Activated naive CD8-positive, alpha-beta T cell (primary cell): ENCODE measurements around the gene NAXE.
"Not testable (repeated sequence)": the region's sequence is repeated elsewhere in the genome, so short reads cannot be mapped to it uniquely, and the experiment has no call there.

Source experiments
- H3K27ac Mint-ChIP-seq: one replicate; pipeline ENCODE4 v1.8.0; 2021; ENCODE audit warnings: mixed read lengths
- H3K27me3 Mint-ChIP-seq: one replicate; pipeline ENCODE4 v1.8.0; 2021; ENCODE audit warnings: mixed read lengths
- H3K36me3 Mint-ChIP-seq: one replicate; pipeline ENCODE4 v1.8.0; 2021; ENCODE audit warnings: mixed read lengths
- H3K4me1 Mint-ChIP-seq: one replicate; pipeline ENCODE4 v1.8.0; 2021; ENCODE audit warnings: low read depth, mixed read lengths
- H3K4me3 Mint-ChIP-seq: one replicate; pipeline ENCODE4 v1.8.0; 2021; ENCODE audit warnings: mild to moderate bottlenecking, mixed read lengths
- H3K9me3 Mint-ChIP-seq: one replicate; pipeline ENCODE4 v1.8.0; 2021; ENCODE audit warnings: low read depth, mixed read lengths

NAXE gene

GRCh38 chr1:156615946-156616345 lies 24.4 kb downstream of the NAXE start:
- Mint-ChIP-seq H3K9me3 (no peaks in the 10 kb centered on the region), H3K4me1 (no peaks in the 10 kb centered on the region), H3K27me3 (peaks cover 22% of the 10 kb centered on the region), H3K4me3 (no peak overlapping the region), H3K27ac (no peak overlapping the region), H3K36me3 (no peaks in the 10 kb centered on the region)

- Mint-ChIP-seq H3K27me3 (peaks cover 23% of the 10 kb centered on the region), H3K9me3 (no peaks in the 10 kb centered on the region), H3K4me1 (no peaks in the 10 kb centered on the region), H3K4me3 (no peak overlapping the region), H3K27ac (no peak overlapping the region), H3K36me3 (no peaks in the 10 kb centered on the region)
Measured at GRCh38 chr1:156616463-156616862, 24.9 kb downstream of the NAXE start.

GRCh38 chr1:156618853-156619581 lies 27.4 kb downstream of the NAXE start, which contains the start of gene HAPLN2:
Gene HAPLN2 (plus strand): TSS chr1:156619415. CDS start chr1:156623491, 4,076 bp downstream.
- Mint-ChIP-seq H3K36me3 (no peaks in the 10 kb centered on the region), H3K9me3 (no peaks in the 10 kb centered on the region), H3K4me1 (no peaks in the 10 kb centered on the region), H3K27ac (no peak within 1 kb of the TSS), H3K4me3 (no peak within 1 kb of the TSS), H3K27me3 (peaks cover 31% of the 10 kb centered on the region)

- Mint-ChIP-seq H3K9me3 (no peaks in the 10 kb centered on the region), H3K4me1 (peaks cover 2% of the 10 kb centered on the region), H3K27ac (no peak overlapping the region), H3K36me3 (no peaks in the 10 kb centered on the region), H3K4me3 (no peak overlapping the region), H3K27me3 (peaks cover 31% of the 10 kb centered on the region)
Measured at GRCh38 chr1:156619582-156619955, 28.0 kb downstream of the NAXE start.

- no peaks in the 10 kb centered on the region for H3K36me3 Mint-ChIP-seq
- no peaks in the 10 kb centered on the region for H3K9me3 Mint-ChIP-seq
- peaks cover 39% of the 10 kb centered on the region for H3K27me3 Mint-ChIP-seq
- H3K27ac Mint-ChIP-seq, result no peak overlapping the region
- peak overlapping the region; percentile 30 for H3K4me3 Mint-ChIP-seq
- H3K4me1 Mint-ChIP-seq, result peaks cover 9% of the 10 kb centered on the region
Measured at GRCh38 chr1:156622581-156623297, 31.2 kb downstream of the NAXE start.

- Mint-ChIP-seq H3K27ac (no peak overlapping the region), H3K4me3 (peak overlapping the region; percentile 57), H3K36me3 (no peaks in the 10 kb centered on the region), H3K27me3 (peaks cover 37% of the 10 kb centered on the region), H3K4me1 (peaks cover 9% of the 10 kb centered on the region), H3K9me3 (no peaks in the 10 kb centered on the region)
Measured at GRCh38 chr1:156623946-156624813, 32.6 kb downstream of the NAXE start.

- H3K4me3 Mint-ChIP-seq, result peak overlapping the region; percentile 42
- no peaks in the 10 kb centered on the region for H3K9me3 Mint-ChIP-seq
- no peaks in the 10 kb centered on the region for H3K36me3 Mint-ChIP-seq
- H3K4me1 Mint-ChIP-seq, result peaks cover 9% of the 10 kb centered on the region
- H3K27ac Mint-ChIP-seq, result no peak overlapping the region
- peaks cover 35% of the 10 kb centered on the region for H3K27me3 Mint-ChIP-seq
Measured at GRCh38 chr1:156624814-156625435, 33.3 kb downstream of the NAXE start.

- peaks cover 34% of the 10 kb centered on the region for H3K27me3 Mint-ChIP-seq
- H3K4me3 Mint-ChIP-seq, result peak overlapping the region; percentile 90
- peaks cover 9% of the 10 kb centered on the region for H3K4me1 Mint-ChIP-seq
- H3K9me3 Mint-ChIP-seq, result no peaks in the 10 kb centered on the region
- H3K36me3 Mint-ChIP-seq, result no peaks in the 10 kb centered on the region
- H3K27ac Mint-ChIP-seq, result no peak overlapping the region
Measured at GRCh38 chr1:156625436-156626078, 34.0 kb downstream of the NAXE start.

GRCh38 chr1:156626079-156626438 lies 34.5 kb downstream of the NAXE start:
- peaks cover 36% of the 10 kb centered on the region for H3K27me3 Mint-ChIP-seq
- H3K4me1 Mint-ChIP-seq, result peaks cover 9% of the 10 kb centered on the region
- H3K9me3 Mint-ChIP-seq, result no peaks in the 10 kb centered on the region
- H3K36me3 Mint-ChIP-seq, result no peaks in the 10 kb centered on the region
- peak overlapping the region; percentile 90 for H3K4me3 Mint-ChIP-seq
- no peak overlapping the region for H3K27ac Mint-ChIP-seq

GRCh38 chr1:156627313-156627880 lies 35.8 kb downstream of the NAXE start:
- Mint-ChIP-seq H3K9me3 (no peaks in the 10 kb centered on the region), H3K4me3 (no peak overlapping the region), H3K27me3 (peaks cover 38% of the 10 kb centered on the region), H3K27ac (no peak overlapping the region), H3K4me1 (peaks cover 9% of the 10 kb centered on the region), H3K36me3 (no peaks in the 10 kb centered on the region)

GRCh38 chr1:156629823-156630449 lies 38.4 kb downstream of the NAXE start:
- Mint-ChIP-seq H3K27ac (no peak overlapping the region), H3K36me3 (no peaks in the 10 kb centered on the region), H3K9me3 (no peaks in the 10 kb centered on the region), H3K4me3 (no peak overlapping the region), H3K27me3 (peaks cover 38% of the 10 kb centered on the region), H3K4me1 (peaks cover 7% of the 10 kb centered on the region)

- H3K36me3 Mint-ChIP-seq, H3K27ac Mint-ChIP-seq, H3K4me1 Mint-ChIP-seq, H3K4me3 Mint-ChIP-seq, H3K9me3 Mint-ChIP-seq: not testable (repeated sequence)
- peaks cover 36% of the 10 kb centered on the region for H3K27me3 Mint-ChIP-seq
Measured at GRCh38 chr1:156631152-156631551, 39.6 kb downstream of the NAXE start.

- no peaks in the 10 kb centered on the region for H3K9me3 Mint-ChIP-seq
- H3K4me1 Mint-ChIP-seq, result no peaks in the 10 kb centered on the region
- H3K27me3 Mint-ChIP-seq, result peaks cover 37% of the 10 kb centered on the region
- H3K4me3 Mint-ChIP-seq, result no peak overlapping the region
- no peaks in the 10 kb centered on the region for H3K36me3 Mint-ChIP-seq
- no peak overlapping the region for H3K27ac Mint-ChIP-seq
Measured at GRCh38 chr1:156632355-156632754, 40.8 kb downstream of the NAXE start.
